Liver (tissue), 3 donors: ENCODE data around the gene TENM3.

Source experiments
- CTCF ChIP-seq: fragments of 150-350 bp; IDR thresholded peaks from 2 replicates; pipeline ENCODE4 v1.5.1; 2017; ENCODE audit warnings: improper control_type of control experiment, low read depth, low read length; ENCODE audit not compliant: missing input control
- EGR1 ChIP-seq, 2 donors: IDR thresholded peaks; 2 replicates each; pipeline ENCODE4 v1.6.1; 2016 to 2018; ENCODE audit warnings: antibody characterized with exemption in 2 of 2, low read depth in 2 of 2
- FOXA1 ChIP-seq: IDR thresholded peaks from 2 replicates; pipeline ENCODE4 v1.6.1; 2016; ENCODE audit warnings: antibody characterized with exemption
- JUND ChIP-seq, 2 donors: IDR thresholded peaks; 2 replicates each; pipeline ENCODE4 v1.6.1; 2016; ENCODE audit warnings: antibody characterized with exemption in 2 of 2
- REST ChIP-seq: IDR thresholded peaks from 2 replicates; pipeline ENCODE4 v1.6.1; 2016; ENCODE audit warnings: antibody characterized with exemption, mild to moderate bottlenecking
- RXRA ChIP-seq, 2 donors: IDR thresholded peaks; 2 replicates each; pipeline ENCODE4 v1.6.1; 2017 to 2018; ENCODE audit warnings: antibody characterized with exemption in 2 of 2, mild to moderate bottlenecking in 1 of 2
- SP1 ChIP-seq: IDR thresholded peaks from 2 replicates; pipeline ENCODE4 v1.6.1; 2018; ENCODE audit warnings: antibody characterized with exemption, mild to moderate bottlenecking
- TF ChIP-seq, protein P1 (sequence below): IDR thresholded peaks from 2 replicates; pipeline ENCODE4 v1.6.1; 2016; ENCODE audit warnings: antibody characterized with exemption
- donor health status: healthy.
- donor health status: healthy.

DNA sequence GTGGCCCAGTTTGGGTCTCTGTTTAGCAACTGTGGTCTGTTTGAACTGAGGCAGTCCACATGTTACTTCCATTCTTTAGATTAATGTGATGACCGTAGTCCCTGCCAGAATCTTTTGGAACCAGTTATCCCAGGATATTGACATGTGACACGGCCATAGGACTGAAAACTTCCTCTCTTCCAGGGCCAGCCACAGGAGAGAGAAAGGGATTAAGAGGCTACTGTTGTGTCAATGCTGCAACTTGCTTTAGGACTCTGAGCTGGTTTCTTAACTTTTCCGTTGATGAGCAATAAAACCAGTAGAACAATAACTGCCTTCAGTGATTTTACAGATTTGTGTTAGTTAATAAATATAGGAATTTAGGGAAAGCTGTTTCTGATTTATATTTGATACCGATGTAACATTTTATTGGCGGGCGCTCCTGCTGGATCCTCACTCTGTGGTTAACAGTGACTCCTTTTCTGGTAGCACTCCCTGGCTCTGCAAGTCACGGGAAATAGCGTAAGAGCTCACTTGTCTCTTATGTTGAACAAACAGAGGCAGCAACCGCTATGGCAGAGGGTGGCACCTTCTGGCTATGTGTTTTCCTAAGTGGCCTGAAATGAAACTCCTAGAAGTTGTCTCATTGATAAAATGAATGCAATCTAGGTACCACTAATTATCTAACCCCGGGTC, 2.5 kb downstream of the TENM3 start:
- TF ChIP-seq JUND (IDR thresholded peaks at IDR 0.05), result no peak
- no peak for TF ChIP-seq CTCF
- TF ChIP-seq FOXA1, result no peak
- TF ChIP-seq RXRA (IDR thresholded peaks at IDR 0.05), result no peak
- TF ChIP-seq EGR1 (IDR thresholded peaks at IDR 0.05; ENCODE audit: low read depth in 2 of 2), result no peak
- TF ChIP-seq REST, result no peak
- no peak for TF ChIP-seq SP1
- TF ChIP-seq, protein P1, sequence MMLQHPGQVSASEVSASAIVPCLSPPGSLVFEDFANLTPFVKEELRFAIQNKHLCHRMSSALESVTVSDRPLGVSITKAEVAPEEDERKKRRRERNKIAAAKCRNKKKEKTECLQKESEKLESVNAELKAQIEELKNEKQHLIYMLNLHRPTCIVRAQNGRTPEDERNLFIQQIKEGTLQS, result no peak
